H54 (cell line): ENCODE measurements around the gene ATP6V1B1.

Source experiments
- DNase-seq: peaks from one replicate; pipeline ENCODE4 v3.0.0; 2011; ENCODE audit warnings: low spot score, mixed read lengths; ENCODE audit not compliant: insufficient read length
- FAIRE-seq: peaks from 3 replicates; lab custom pipeline; 2011; peaks lifted over from hg19 to GRCh38; lab: Jason Lieb, UNC
- POLR2A ChIP-seq: IDR thresholded peaks from 2 replicates; pipeline ENCODE4 v1.6.1; 2011; ENCODE audit warnings: low read depth, mild to moderate bottlenecking, low read length

ATP6V1B1 gene

GRCh38 chr2:70954886-70955285 lies 19.2 kb downstream of the ATP6V1B1 start:
- FAIRE-seq (no peak), DNase-seq (no peak)
- TF ChIP-seq POLR2A: no peak

- no peak for FAIRE-seq
- no peak for TF ChIP-seq POLR2A
- DNase-seq: no peak
These were observed 20.4 kb downstream of the ATP6V1B1 start for GRCh38 chr2:70956141-70956540.

GRCh38 chr2:70957798-70958197 lies 22.1 kb downstream of the ATP6V1B1 start:
- TF ChIP-seq POLR2A: no peak
- DNase-seq (no peak), FAIRE-seq (no peak)

GRCh38 chr2:70958759-70959158 lies 23.1 kb downstream of the ATP6V1B1 start:
- FAIRE-seq (no peak), DNase-seq (no peak)
- no peak for TF ChIP-seq POLR2A

- FAIRE-seq (no peak), DNase-seq (no peak)
- no peak for TF ChIP-seq POLR2A
These were observed 23.6 kb downstream of the ATP6V1B1 start for GRCh38 chr2:70959271-70959761.

GRCh38 chr2:70959851-70960832 lies 24.4 kb downstream of the ATP6V1B1 start:
- TF ChIP-seq POLR2A: no peak
- DNase-seq (no peak), FAIRE-seq (no peak)

GRCh38 chr2:70960833-70961647 lies 25.3 kb downstream of the ATP6V1B1 start:
- TF ChIP-seq POLR2A: no peak
- DNase-seq (no peak), FAIRE-seq (no peak)

GRCh38 chr2:70961648-70961994 lies 25.9 kb downstream of the ATP6V1B1 start:
- no peak for DNase-seq
- FAIRE-seq: no peak
- TF ChIP-seq POLR2A: no peak

- DNase-seq (no peak), FAIRE-seq (no peak)
- TF ChIP-seq POLR2A: no peak
These were observed 26.6 kb downstream of the ATP6V1B1 start for GRCh38 chr2:70962211-70962884.

- TF ChIP-seq POLR2A: no peak
- DNase-seq: no peak
- FAIRE-seq: no peak
These were observed 27.5 kb downstream of the ATP6V1B1 start for GRCh38 chr2:70962885-70963878.

- FAIRE-seq (no peak), DNase-seq (no peak)
- no peak for TF ChIP-seq POLR2A
These were observed 28.4 kb downstream of the ATP6V1B1 start for GRCh38 chr2:70964133-70964532.

- FAIRE-seq (no peak), DNase-seq (peak; percentile 63)
- no peak for TF ChIP-seq POLR2A
These were observed 29.1 kb downstream of the ATP6V1B1 start for GRCh38 chr2:70964596-70965386.
